K562 (cell line): ENCODE data around the gene DHRS3. TPM values are rescaled to one million over a fixed set of nuclear protein-coding genes. Genes with fewer than 3 reads are reported as not detected.

ENCODE experiments used
- ATAC-seq: fragments of 200-7000 bp; cut with Tn5 transposase; 3 replicates; pipeline ENCODE4 v1.9.1; 2020; ENCODE audit warnings: moderate library complexity
- BruUV-seq: library from RNA; stranded (reverse); fragments of 400-500 nt; replicated peaks from 2 replicates; lab custom pipeline; 2021; lab: Mats Ljungman, UMichigan
- CTCF ChIA-PET: fragments of 300-600 bp; formaldehyde crosslinking; extraction: SDS; loops from one replicate; lab custom pipeline; 2021; ENCODE audit warnings: low intra/inter-chr PET ratio; lab: Yijun Ruan, JAX
- POLR2A ChIA-PET: fragments of 300-600, 350-650 bp; sonication (Branson Sonifier 250); formaldehyde crosslinking; extraction: SDS; loops from one replicate; lab custom pipeline; 2021; ENCODE audit warnings: antibody characterized with exemption, inconsistent platforms; lab: Yijun Ruan, JAX
- DNase-seq, 4 experiments: peaks; one replicate each; pipeline versions ENCODE4 v3.0.0 to v3.0.0-alpha.2; 2011 to 2018; ENCODE audit warnings: low spot score in 3 of 4, mixed read lengths in 3 of 4; ENCODE audit errors: extremely low read depth in 1 of 4
- FAIRE-seq: peaks from 2 replicates; lab custom pipeline; 2011; peaks lifted over from hg19 to GRCh38; lab: Jason Lieb, UNC
- H2AFZ ChIP-seq: 2 replicates; pipeline ENCODE4 v1.6.0; 2011; ENCODE audit warnings: low read depth, low read length, control low read depth, inconsistent platforms
- H3K27ac ChIP-seq: fragments of 200-600 bp; 3 replicates; pipeline ENCODE4 v1.8.0; 2011; ENCODE audit warnings: low read depth, mild to moderate bottlenecking, control low read depth, inconsistent platforms, low read length, moderate library complexity, mixed read lengths; ENCODE audit errors: extremely low read depth
- H3K27me3 ChIP-seq, 2 experiments: fragments of 300-600 bp in 1 of 2; 2 replicates in 1 of 2; 3 replicates in 1 of 2; pipeline versions ENCODE4 v1.6.0 to v1.8.0; 2011; ENCODE audit warnings: inconsistent platforms in 2 of 2, low read length in 2 of 2, mild to moderate bottlenecking in 1 of 2, mixed read lengths in 1 of 2, moderate library complexity in 1 of 2; ENCODE audit not compliant: control insufficient read depth in 2 of 2, insufficient read depth in 2 of 2
- H3K36me3 ChIP-seq: fragments of 300-600 bp; 3 replicates; pipeline ENCODE4 v1.8.0; 2011; ENCODE audit warnings: mild to moderate bottlenecking, low read length, inconsistent platforms; ENCODE audit not compliant: control insufficient read depth, insufficient read depth
- H3K4me1 ChIP-seq, 2 experiments: fragments of 200-600 bp in 1 of 2; replicated peaks in 1 of 2; 2 replicates in 1 of 2; 3 replicates in 1 of 2; pipeline versions ENCODE4 v1.5.1 to v1.8.0; 2011; ENCODE audit warnings: inconsistent platforms in 2 of 2, low read length in 2 of 2, mild to moderate bottlenecking in 1 of 2, mixed read lengths in 1 of 2, moderate library complexity in 1 of 2; ENCODE audit not compliant: control insufficient read depth in 2 of 2, insufficient read depth in 2 of 2
- H3K4me2 ChIP-seq: 2 replicates; pipeline ENCODE4 v1.6.1; 2011; ENCODE audit warnings: low read length, control low read depth, inconsistent platforms, mixed read lengths; ENCODE audit not compliant: insufficient read depth
- H3K4me3 ChIP-seq: fragments of 200-600 bp; sonication (generic), shearing (Covaris generic); 2 replicates; pipeline ENCODE4 v1.5.1; 2016; ENCODE audit warnings: control low read depth, inconsistent platforms
- H3K79me2 ChIP-seq: fragments of 200-600 bp; 3 replicates; pipeline ENCODE4 v1.8.0; 2011; ENCODE audit warnings: low read length, inconsistent platforms; ENCODE audit not compliant: control insufficient read depth, insufficient read depth
- H3K9ac ChIP-seq, 2 experiments: 2 replicates each; pipeline versions ENCODE4 v1.6.0 to v1.6.1; 2011; ENCODE audit warnings: low read depth in 2 of 2, low read length in 2 of 2, control low read depth in 1 of 2, inconsistent platforms in 1 of 2, mild to moderate bottlenecking in 1 of 2, mixed read lengths in 1 of 2; ENCODE audit not compliant: insufficient read depth in 1 of 2
- H3K9me1 ChIP-seq: one replicate; pipeline ENCODE4 v1.6.0; 2011; ENCODE audit warnings: inconsistent platforms, mild to moderate bottlenecking, low read length, moderate library complexity; ENCODE audit not compliant: control insufficient read depth, insufficient read depth
- H3K9me3 ChIP-seq: replicated peaks from 2 replicates; pipeline ENCODE4 v1.5.1; 2011; ENCODE audit warnings: low read depth, low read length, inconsistent platforms; ENCODE audit not compliant: control insufficient read depth, insufficient read depth
- H4K20me1 ChIP-seq: replicated peaks from 2 replicates; pipeline ENCODE4 v1.6.1; 2011; ENCODE audit warnings: low read length, inconsistent platforms, mixed read lengths; ENCODE audit not compliant: control insufficient read depth, insufficient read depth
- GATAD2A ChIP-seq: fragments of 450-650 bp; IDR thresholded peaks from 2 replicates; pipeline ENCODE4 v1.6.1; 2017
- MYNN ChIP-seq, 2 experiments: sonication (generic); formaldehyde crosslinking in 1 of 2; IDR thresholded peaks; 2 replicates each; pipeline versions ENCODE4 v1.5.0 to v1.6.1; 2016 to 2020; ENCODE audit warnings: antibody characterized with exemption in 1 of 2, missing genetic modification reagents in 1 of 2
- OTX1 ChIP-seq: fragments of 450-650 bp; formaldehyde crosslinking; IDR thresholded peaks from 2 replicates; pipeline ENCODE4 v1.4.0; 2022; ENCODE audit warnings: mild to moderate bottlenecking
- PML ChIP-seq: IDR thresholded peaks from 2 replicates; pipeline ENCODE4 v1.6.1; 2012; ENCODE audit warnings: low read length, inconsistent platforms
- POLR2A ChIP-seq: fragments of 450-650 bp; conservative IDR thresholded peaks from 2 replicates; pipeline ENCODE4 v1.6.1; 2016
- POLR2AphosphoS2 ChIP-seq: IDR thresholded peaks from 2 replicates; pipeline ENCODE4 v1.6.1; 2012; ENCODE audit warnings: low read length, improper control_type of control experiment
- RBFOX2 ChIP-seq: fragments of 200-400 bp; formaldehyde crosslinking; IDR thresholded peaks from 2 replicates; pipeline ENCODE4 v1.6.1; 2017; ENCODE audit warnings: low read depth, mild to moderate bottlenecking, low read length, moderate library complexity
- RBM22 ChIP-seq: fragments of 200-400 bp; formaldehyde crosslinking; IDR thresholded peaks from 2 replicates; pipeline ENCODE4 v1.6.1; 2018; ENCODE audit warnings: low read length, low read depth; ENCODE audit not compliant: poor library complexity, severe bottlenecking
- SRSF1 ChIP-seq: fragments of 200-400 bp; formaldehyde crosslinking; IDR thresholded peaks from 2 replicates; pipeline ENCODE4 v1.6.1; 2017; ENCODE audit warnings: mild to moderate bottlenecking, low read depth, low read length, moderate library complexity
- SUPT5H ChIP-seq: fragments of 450-650 bp; IDR thresholded peaks from 2 replicates; pipeline ENCODE4 v1.6.1; 2016
- ZNF316 ChIP-seq: fragments of 450-650 bp; IDR thresholded peaks from 2 replicates; pipeline ENCODE4 v1.6.1; 2016
- WGBS: fragments of 100-300 bp; shearing (Covaris generic); methylation state at CpG from one replicate; pipeline ENCODE4 v1.1.6; 2016; ENCODE audit warnings: low coverage, mixed read lengths; ENCODE audit not compliant: insufficient coverage; ENCODE audit errors: missing lambda C conversion rate; 5-methylcytosine and 5-hydroxymethylcytosine counted together
- in situ Hi-C: fragments of 300-500 bp; cut with MboI; formaldehyde crosslinking; loops from 4 replicates; pipeline ENCODE4 v1.15.0; 2018; ENCODE audit warnings: inconsistent platforms, mixed read lengths
- intact Hi-C: fragments of 100-400 bp; cut with micrococcal nuclease; formaldehyde crosslinking; loops from 2 replicates; pipeline ENCODE4 v1.14.2; 2022
- polyA plus RNA-seq, 8 experiments: library from polyadenylated mRNA; depleted of rRNA in 4 of 8; stranded (reverse) in 5 of 8; unstranded in 3 of 8; fragments of >200 nt; fragmentation: Nextera tagmentation in 2 of 8; fragmentation: Illumina TruSeq in 1 of 8; extraction: Ambion mirVana in 2 of 8; extraction: Trizol in 1 of 8; gene quantifications; 2 replicates each; pipeline versions ENCODE4 v1.2.1 to v1.2.3, GENCODE V29; 2011 to 2014; ENCODE audit warnings: inconsistent platforms in 1 of 8, missing spikeins in 1 of 8
- total RNA-seq, 7 experiments: library from RNA; depleted of rRNA in 6 of 7; stranded (reverse); fragments of >200 nt in 6 of 7; fragmentation: Illumina TruSeq in 2 of 7; extraction: Trizol in 2 of 7; gene quantifications; 2 replicates each; pipeline versions ENCODE4 v1.2.1 to v1.2.3, GENCODE V29; 2011 to 2021; ENCODE audit warnings: low replicate concordance in 1 of 7
- TF ChIP-seq, protein P1 (sequence below): IDR thresholded peaks from 2 replicates; pipeline ENCODE4 v1.6.1; 2012; ENCODE audit warnings: low read depth, low read length, improper control_type of control experiment, borderline replicate concordance
- TF ChIP-seq, protein P2 (sequence below): fragments of 450-650 bp; IDR thresholded peaks from 2 replicates; pipeline ENCODE4 v1.6.1; 2014; ENCODE audit warnings: low read depth, mild to moderate bottlenecking, moderate library complexity, borderline replicate concordance
- TF ChIP-seq, protein P3 (sequence below): fragments of 450-650 bp; formaldehyde crosslinking; conservative IDR thresholded peaks from 2 replicates; pipeline ENCODE4 v1.4.0; 2022; ENCODE audit warnings: mild to moderate bottlenecking, missing genetic modification characterization

DHRS3 gene
- total and polyA plus RNA-seq, 9 of the 15 experiments (the other 6 are each of a cell fraction or from before 2014, with no cell fraction given) = 21.0 to 116 (median 58.7) TPM

DNA sequence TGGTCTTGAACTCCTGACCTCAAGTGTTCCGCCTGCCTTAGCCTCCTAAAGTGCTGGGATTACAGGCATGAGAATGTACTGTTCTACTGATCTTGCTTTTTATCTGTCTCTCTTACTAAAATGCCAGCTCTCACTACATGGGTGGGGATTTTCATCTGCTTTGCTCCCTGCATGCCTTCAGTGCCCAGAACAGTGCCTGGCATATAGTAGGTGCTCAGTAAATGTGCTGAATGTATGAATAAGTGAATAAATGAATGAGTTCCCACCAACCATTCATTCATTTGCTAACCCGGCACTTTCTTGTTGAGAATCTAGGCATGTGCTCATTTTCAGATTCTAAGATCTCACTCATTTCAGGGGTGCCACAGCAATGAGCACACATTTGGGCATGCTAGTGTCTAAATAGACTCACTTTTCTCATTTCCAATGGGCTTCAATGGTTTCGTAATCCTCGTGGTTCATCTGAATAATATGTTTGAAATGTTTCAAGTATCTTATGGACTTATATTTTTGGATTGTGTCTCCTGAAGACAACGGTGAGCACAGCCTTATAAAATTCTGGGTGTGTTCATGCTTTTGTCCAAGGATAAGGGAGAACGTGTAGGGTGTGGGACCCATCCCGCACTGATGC lies 7.6 kb downstream of the DHRS3 start (continued):
- TF ChIP-seq, protein P1, sequence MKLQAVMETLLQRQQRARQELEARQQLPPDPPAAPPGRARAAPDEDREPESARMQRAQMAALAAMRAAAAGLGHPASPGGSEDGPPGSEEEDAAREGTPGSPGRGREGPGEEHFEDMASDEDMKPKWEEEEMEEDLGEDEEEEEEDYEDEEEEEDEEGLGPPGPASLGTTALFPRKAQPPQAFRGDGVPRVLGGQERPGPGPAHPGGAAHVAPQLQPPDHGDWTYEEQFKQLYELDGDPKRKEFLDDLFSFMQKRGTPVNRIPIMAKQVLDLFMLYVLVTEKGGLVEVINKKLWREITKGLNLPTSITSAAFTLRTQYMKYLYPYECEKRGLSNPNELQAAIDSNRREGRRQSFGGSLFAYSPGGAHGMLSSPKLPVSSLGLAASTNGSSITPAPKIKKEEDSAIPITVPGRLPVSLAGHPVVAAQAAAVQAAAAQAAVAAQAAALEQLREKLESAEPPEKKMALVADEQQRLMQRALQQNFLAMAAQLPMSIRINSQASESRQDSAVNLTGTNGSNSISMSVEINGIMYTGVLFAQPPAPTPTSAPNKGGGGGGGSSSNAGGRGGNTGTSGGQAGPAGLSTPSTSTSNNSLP = no peak
- peak; percentile 18; the same call in 1 of the 2 replicates for TF ChIP-seq ZNF316

DNA sequence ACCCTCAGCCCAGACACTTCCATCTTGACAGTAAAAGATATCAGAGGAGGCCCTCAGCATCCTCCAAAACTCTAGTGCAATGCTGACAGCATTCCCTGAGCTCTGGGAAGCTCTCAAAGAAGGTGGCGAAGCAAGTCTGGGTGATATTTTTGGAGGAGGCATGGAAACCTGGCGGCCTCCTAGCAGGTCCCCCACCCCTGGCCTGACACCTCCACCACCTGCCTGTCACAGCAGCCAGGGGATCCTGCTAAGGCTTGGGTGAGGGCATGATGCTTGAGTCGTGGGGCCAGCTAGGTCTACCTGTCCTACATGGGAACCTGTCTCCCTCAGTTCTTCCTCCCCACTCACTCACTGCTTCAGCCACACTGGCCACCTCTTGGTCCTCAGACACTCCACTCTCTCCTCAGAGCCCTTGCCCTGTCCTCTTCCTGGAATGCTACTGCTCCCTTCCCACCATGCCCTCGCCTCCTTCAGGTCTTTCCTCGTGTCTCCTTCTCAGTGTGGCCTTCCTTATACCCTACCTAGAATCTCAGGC lies 8.5 kb downstream of the DHRS3 start:
- ChIA-PET POLR2A (interaction anchor here (0.6 to 1.4 kb wide), 9 partner anchors 8 to 682 kb away, joined by 3 to 6 read pairs (median 3); partner anchors contain the start of gene DHRS3), CTCF (no interaction called here)
- Histone ChIP-seq H3K9me3 (no peaks in the 10 kb centered on the region; the same call in 1 of the 2 replicates), H4K20me1 (peaks cover 11% of the 10 kb centered on the region; the same call in 1 of the 2 replicates), H3K9me1 (no peaks in the 10 kb centered on the region), H2AFZ (no peak overlapping the region), H3K9ac (peak overlapping the region in 1 of 2 experiments; percentile 31; a peak in 1 of 4 replicates), H3K79me2 (peaks cover 82% of the 10 kb centered on the region), H3K4me2 (no peak overlapping the region), H3K36me3 (peaks cover 80% of the 10 kb centered on the region), H3K4me3 (no peak overlapping the region), H3K27me3 (no peaks in the 10 kb centered on the region), H3K4me1 (peaks cover 6 to 12% of the 10 kb centered on the region in 2 experiments), H3K27ac (no peak overlapping the region; the same call in 2 of the 3 replicates)
- 71% methylated on average over 4 of the region's 5 CpGs for WGBS
- no peak for FAIRE-seq
- no peak for DNase-seq
- in situ Hi-C loops = loop anchor here (25.0 kb wide), 1 partner anchor 297 kb away; no protein-coding TSS in a partner anchor
- no TSS peak for BruUV-seq
- ATAC-seq = peak; percentile 16
- intact Hi-C loops = no loop called here
- TF ChIP-seq, protein P2, sequence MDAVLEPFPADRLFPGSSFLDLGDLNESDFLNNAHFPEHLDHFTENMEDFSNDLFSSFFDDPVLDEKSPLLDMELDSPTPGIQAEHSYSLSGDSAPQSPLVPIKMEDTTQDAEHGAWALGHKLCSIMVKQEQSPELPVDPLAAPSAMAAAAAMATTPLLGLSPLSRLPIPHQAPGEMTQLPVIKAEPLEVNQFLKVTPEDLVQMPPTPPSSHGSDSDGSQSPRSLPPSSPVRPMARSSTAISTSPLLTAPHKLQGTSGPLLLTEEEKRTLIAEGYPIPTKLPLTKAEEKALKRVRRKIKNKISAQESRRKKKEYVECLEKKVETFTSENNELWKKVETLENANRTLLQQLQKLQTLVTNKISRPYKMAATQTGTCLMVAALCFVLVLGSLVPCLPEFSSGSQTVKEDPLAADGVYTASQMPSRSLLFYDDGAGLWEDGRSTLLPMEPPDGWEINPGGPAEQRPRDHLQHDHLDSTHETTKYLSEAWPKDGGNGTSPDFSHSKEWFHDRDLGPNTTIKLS = no peak
- TF ChIP-seq OTX1 (no peak), PML (peak; percentile 28; the same call in 1 of the 2 replicates), POLR2AphosphoS2 (peak; percentile 52; the same call in 1 of the 2 replicates), GATAD2A (no peak), RBM22 (no peak), POLR2A (peak; percentile 67), MYNN (IDR thresholded peaks at IDR 0.05) (peak; percentile 32; the same call in 1 of the 2 replicates), MYNN (CRISPR knock-in tag; IDR thresholded peaks at IDR 0.05) (no peak), SRSF1 (no peak), RBFOX2 (0 out of 2 replicates have a peak, but pooled peaks have one; percentile 22), SUPT5H (peak; percentile 77)
- TF ChIP-seq, protein P3, sequence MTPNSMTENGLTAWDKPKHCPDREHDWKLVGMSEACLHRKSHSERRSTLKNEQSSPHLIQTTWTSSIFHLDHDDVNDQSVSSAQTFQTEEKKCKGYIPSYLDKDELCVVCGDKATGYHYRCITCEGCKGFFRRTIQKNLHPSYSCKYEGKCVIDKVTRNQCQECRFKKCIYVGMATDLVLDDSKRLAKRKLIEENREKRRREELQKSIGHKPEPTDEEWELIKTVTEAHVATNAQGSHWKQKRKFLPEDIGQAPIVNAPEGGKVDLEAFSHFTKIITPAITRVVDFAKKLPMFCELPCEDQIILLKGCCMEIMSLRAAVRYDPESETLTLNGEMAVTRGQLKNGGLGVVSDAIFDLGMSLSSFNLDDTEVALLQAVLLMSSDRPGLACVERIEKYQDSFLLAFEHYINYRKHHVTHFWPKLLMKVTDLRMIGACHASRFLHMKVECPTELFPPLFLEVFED (CRISPR knock-in tag) = 0 out of 2 replicates have a peak, but pooled peaks have one; percentile 47
